A673 (cell line): ENCODE results near the gene TMEM131L.
"Not testable (repeated sequence)": the region's sequence is repeated elsewhere in the genome, so short reads cannot be mapped to it uniquely, and the experiment has no call there.

ENCODE experiments used
- CTCF ChIP-seq: fragments of 300-800, 200-600 bp; sonication (generic); conservative IDR thresholded peaks from 2 replicates; pipeline ENCODE4 v1.5.1; 2017; ENCODE audit warnings: low read depth, mild to moderate bottlenecking, antibody characterized with exemption, low read length, moderate library complexity, mixed read lengths
- EZH2 ChIP-seq: fragments of 200-600 bp; sonication (generic); IDR thresholded peaks from 2 replicates; pipeline ENCODE4 v1.6.1; 2017; ENCODE audit warnings: borderline replicate concordance, low read depth, mild to moderate bottlenecking, mixed read lengths, antibody characterized with exemption, low read length; ENCODE audit not compliant: poor library complexity, severe bottlenecking

- TF ChIP-seq EZH2, CTCF: not testable (repeated sequence)
Measured at GRCh38 chr4:153471071-153471697, 5.0 kb downstream of the TMEM131L start.
